Mesendoderm (in vitro differentiated cells): ENCODE data around the gene LHX2.
A peak's percentile ranks its signal among the peaks of the same experiment; 100 is the strongest.

Experiments
- DNase-seq: peaks from one replicate; pipeline ENCODE4 v3.0.0; 2013
- H2AK5ac ChIP-seq: 2 replicates; pipeline ENCODE4 v1.6.1; 2013; ENCODE audit warnings: low read length, inconsistent platforms
- H2BK120ac ChIP-seq: 2 replicates; pipeline ENCODE4 v1.6.1; 2013; ENCODE audit warnings: low read depth, mild to moderate bottlenecking, low read length, moderate library complexity, mixed read lengths
- H2BK15ac ChIP-seq: replicated peaks from 2 replicates; pipeline ENCODE4 v1.6.1; 2013; ENCODE audit warnings: low read depth, mild to moderate bottlenecking, moderate library complexity
- H2BK5ac ChIP-seq: 2 replicates; pipeline ENCODE4 v1.6.1; 2013; ENCODE audit warnings: low read length, inconsistent platforms
- H3K18ac ChIP-seq: 2 replicates; pipeline ENCODE4 v1.6.1; 2013; ENCODE audit warnings: mild to moderate bottlenecking, low read length, mixed read lengths
- H3K23ac ChIP-seq: one replicate; pipeline ENCODE4 v1.6.1; 2013; ENCODE audit warnings: low read length
- H3K27ac ChIP-seq: 2 replicates; pipeline ENCODE4 v1.5.1; 2013; ENCODE audit warnings: low read depth, mild to moderate bottlenecking, inconsistent platforms, low read length, moderate library complexity
- H3K27me3 ChIP-seq: 2 replicates; pipeline ENCODE4 v1.6.1; 2013; ENCODE audit warnings: low read length, control low read depth, mild to moderate bottlenecking, inconsistent platforms; ENCODE audit not compliant: insufficient read depth, poor library complexity
- H3K36me3 ChIP-seq: 2 replicates; pipeline ENCODE4 v1.6.1; 2013; ENCODE audit warnings: low read length, inconsistent platforms; ENCODE audit not compliant: control insufficient read depth, insufficient read depth
- H3K4ac ChIP-seq: one replicate; pipeline ENCODE4 v1.6.1; 2013; ENCODE audit warnings: low read depth, mild to moderate bottlenecking, low read length, moderate library complexity
- H3K4me1 ChIP-seq: 2 replicates; pipeline ENCODE4 v1.6.1; 2013; ENCODE audit warnings: low read depth, low read length, inconsistent platforms; ENCODE audit not compliant: control insufficient read depth
- H3K4me2 ChIP-seq: 2 replicates; pipeline ENCODE4 v1.6.1; 2013; ENCODE audit warnings: low read length
- H3K4me3 ChIP-seq: 2 replicates; pipeline ENCODE4 v1.5.1; 2013; ENCODE audit warnings: mild to moderate bottlenecking, low read length
- H3K56ac ChIP-seq: one replicate; pipeline ENCODE4 v1.6.1; 2013; ENCODE audit warnings: low read length
- H3K79me1 ChIP-seq: 2 replicates; pipeline ENCODE4 v1.6.1; 2013; ENCODE audit warnings: low read length, inconsistent platforms
- H3K79me2 ChIP-seq: 2 replicates; pipeline ENCODE4 v1.6.1; 2013; ENCODE audit warnings: mild to moderate bottlenecking, low read length; ENCODE audit not compliant: control insufficient read depth, insufficient read depth
- H3K9ac ChIP-seq: 2 replicates; pipeline ENCODE4 v1.6.1; 2013; ENCODE audit warnings: low read length, inconsistent platforms
- H4K5ac ChIP-seq: one replicate; pipeline ENCODE4 v1.6.1; 2013; ENCODE audit warnings: low read length
- H4K8ac ChIP-seq: one replicate; pipeline ENCODE4 v1.6.1; 2013; ENCODE audit warnings: low read depth, mild to moderate bottlenecking, control low read depth, low read length, moderate library complexity
- WGBS: extraction: QIAGEN DNeasy Blood & Tissue Kit; methylation state at CpG from one replicate; pipeline ENCODE4 v1.1.7; 2013; ENCODE audit warnings: low lambda C conversion rate, missing lambda C conversion rate; ENCODE audit not compliant: insufficient coverage; ENCODE audit errors: extremely low coverage; 5-methylcytosine and 5-hydroxymethylcytosine counted together

The LHX2 gene

DNA sequence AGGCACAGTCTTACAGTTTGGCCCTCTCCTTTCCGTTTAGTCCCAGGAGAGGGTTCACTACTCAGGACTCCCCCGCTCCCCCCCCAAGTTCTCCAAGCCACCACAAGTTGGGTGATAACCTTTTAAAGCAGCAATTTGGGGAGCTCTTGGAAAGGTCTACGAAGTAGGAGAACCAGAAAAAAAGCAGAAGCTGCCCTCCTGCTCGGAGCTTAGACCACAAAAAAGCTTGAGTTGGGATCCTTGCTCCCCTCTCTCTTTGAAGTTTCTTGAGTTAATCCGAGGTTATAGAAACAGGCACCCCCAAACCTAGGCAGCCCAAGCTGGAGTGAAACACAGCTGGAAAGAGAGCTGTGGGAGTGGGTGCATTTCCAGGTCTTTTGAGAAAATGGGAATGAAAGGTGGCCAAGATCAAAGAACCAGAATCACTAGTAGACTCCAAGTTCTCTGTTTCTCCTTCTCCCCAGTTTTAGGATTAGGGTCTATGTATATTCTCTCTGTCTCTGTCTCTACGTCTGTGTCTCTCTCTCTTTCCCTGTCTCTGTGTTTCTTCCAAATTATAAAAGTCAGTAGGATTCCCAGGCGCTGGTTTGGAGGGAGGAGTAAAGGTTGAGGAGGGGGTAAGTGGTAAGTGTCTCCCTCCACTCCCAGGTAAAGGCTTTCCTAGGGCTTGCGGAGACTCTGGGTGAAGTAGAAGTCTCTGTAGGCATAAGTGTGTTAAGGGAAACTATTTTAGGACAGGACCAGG is 2.8 kb downstream of the LHX2 start:
- no CpG with 5 or more reads among the region's 8 CpGs for WGBS
- Histone ChIP-seq H3K27ac (no peak overlapping the region), H3K4me3 (no peak overlapping the region), H4K5ac (no peak overlapping the region), H3K79me2 (no peaks in the 10 kb centered on the region), H3K18ac (no peak overlapping the region), H3K56ac (no peak overlapping the region), H4K8ac (no peak overlapping the region), H3K9ac (no peak overlapping the region), H2AK5ac (no peak overlapping the region), H3K4me2 (no peak overlapping the region), H3K23ac (no peak overlapping the region), H3K36me3 (no peaks in the 10 kb centered on the region), H3K79me1 (no peaks in the 10 kb centered on the region), H2BK5ac (no peak overlapping the region), H2BK120ac (no peak overlapping the region), H2BK15ac (no peak overlapping the region), H3K4ac (no peak overlapping the region), H3K4me1 (peaks cover 2% of the 10 kb centered on the region), H3K27me3 (peaks cover 80% of the 10 kb centered on the region)
- DNase-seq = no peak

GRCh38 chr9:124014956-124015660 is 3.5 kb downstream of the LHX2 start:
- Histone ChIP-seq H2BK120ac (no peak overlapping the region), H2BK15ac (no peak overlapping the region), H2AK5ac (no peak overlapping the region), H3K4me2 (no peak overlapping the region), H3K18ac (no peak overlapping the region), H2BK5ac (no peak overlapping the region), H3K4me1 (peaks cover 2% of the 10 kb centered on the region), H3K9ac (no peak overlapping the region), H3K4me3 (no peak overlapping the region), H3K79me1 (no peaks in the 10 kb centered on the region), H3K23ac (no peak overlapping the region), H4K5ac (no peak overlapping the region), H3K27me3 (peaks cover 78% of the 10 kb centered on the region), H3K36me3 (no peaks in the 10 kb centered on the region), H3K79me2 (no peaks in the 10 kb centered on the region), H4K8ac (no peak overlapping the region), H3K27ac (no peak overlapping the region), H3K56ac (no peak overlapping the region), H3K4ac (no peak overlapping the region)
- peak; percentile 65 for DNase-seq
- WGBS = no CpG with 5 or more reads among the region's 57 CpGs

GRCh38 chr9:124015661-124016131 is 4.1 kb downstream of the LHX2 start:
- H2BK120ac ChIP-seq = no peak overlapping the region
- no peak overlapping the region for H3K56ac ChIP-seq
- H2BK5ac ChIP-seq = no peak overlapping the region
- no peaks in the 10 kb centered on the region for H3K36me3 ChIP-seq
- peaks cover 78% of the 10 kb centered on the region for H3K27me3 ChIP-seq
- no peak overlapping the region for H2BK15ac ChIP-seq
- no peak for DNase-seq
- WGBS = no CpG with 5 or more reads among the region's 26 CpGs
- no peak overlapping the region for H3K23ac ChIP-seq
- H3K18ac ChIP-seq = no peak overlapping the region
- H3K4ac ChIP-seq = no peak overlapping the region
- H3K4me3 ChIP-seq = no peak overlapping the region
- H4K8ac ChIP-seq = no peak overlapping the region
- no peak overlapping the region for H3K27ac ChIP-seq
- H3K9ac ChIP-seq = no peak overlapping the region
- H3K79me2 ChIP-seq = no peaks in the 10 kb centered on the region
- H4K5ac ChIP-seq = no peak overlapping the region
- no peak overlapping the region for H2AK5ac ChIP-seq
- no peak overlapping the region for H3K4me2 ChIP-seq
- H3K4me1 ChIP-seq = peaks cover 2% of the 10 kb centered on the region
- no peaks in the 10 kb centered on the region for H3K79me1 ChIP-seq

DNA sequence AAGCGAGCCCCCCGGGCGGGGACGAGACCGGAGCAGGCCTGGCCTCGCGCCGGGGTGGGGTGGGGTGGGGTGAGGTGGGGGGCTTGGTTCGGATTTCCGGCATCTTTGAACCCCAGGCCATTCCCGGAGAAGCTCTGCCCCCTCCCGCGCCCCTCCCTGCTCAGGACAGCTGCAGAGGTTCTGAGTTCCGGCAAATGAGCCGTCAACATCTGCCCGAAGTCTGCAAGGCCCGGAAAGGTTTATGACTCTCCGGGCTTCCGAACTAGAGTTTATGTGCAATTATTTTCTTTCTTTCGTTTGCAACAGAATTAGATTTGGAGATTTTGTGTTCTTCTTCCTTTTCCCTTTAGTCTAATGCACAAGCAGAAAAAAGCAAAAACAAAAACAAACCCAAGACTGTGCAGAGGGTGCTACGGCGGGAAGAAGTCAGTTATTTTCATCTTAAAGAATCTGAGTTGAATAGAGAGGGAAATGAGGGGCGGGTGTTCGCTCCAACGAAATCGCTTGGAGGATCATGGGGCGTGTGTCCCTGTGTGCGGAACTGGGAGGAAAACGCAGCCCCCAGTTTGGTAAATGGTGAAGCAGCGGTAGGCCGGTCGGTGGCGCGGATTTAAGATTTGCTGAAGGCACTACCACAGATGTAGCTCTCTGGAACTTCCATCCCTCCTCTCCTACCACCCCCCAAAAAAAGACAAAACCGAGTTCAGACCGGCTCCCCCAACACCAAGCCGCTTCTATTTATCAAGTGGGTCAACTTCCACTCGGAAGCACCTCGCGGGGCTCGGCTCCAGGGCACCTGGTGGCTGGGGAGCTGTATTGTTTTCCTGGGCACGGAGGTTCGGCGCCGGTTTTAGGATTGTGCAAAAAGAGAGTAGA is 4.8 kb downstream of the LHX2 start:
- H4K5ac ChIP-seq = no peak overlapping the region
- no peak overlapping the region for H3K27ac ChIP-seq
- no peak overlapping the region for H3K23ac ChIP-seq
- no peak overlapping the region for H2BK15ac ChIP-seq
- peaks cover 83% of the 10 kb centered on the region for H3K27me3 ChIP-seq
- no peak overlapping the region for H2AK5ac ChIP-seq
- no peak overlapping the region for H3K4me2 ChIP-seq
- H3K36me3 ChIP-seq = no peaks in the 10 kb centered on the region
- WGBS = no CpG with 5 or more reads among the region's 45 CpGs
- no peak overlapping the region for H3K9ac ChIP-seq
- H3K4me3 ChIP-seq = no peak overlapping the region
- no peak overlapping the region for H3K18ac ChIP-seq
- H3K4me1 ChIP-seq = peaks cover 2% of the 10 kb centered on the region
- H3K56ac ChIP-seq = no peak overlapping the region
- no peaks in the 10 kb centered on the region for H3K79me1 ChIP-seq
- no peaks in the 10 kb centered on the region for H3K79me2 ChIP-seq
- no peak for DNase-seq
- H2BK120ac ChIP-seq = no peak overlapping the region
- no peak overlapping the region for H4K8ac ChIP-seq
- H3K4ac ChIP-seq = no peak overlapping the region
- no peak overlapping the region for H2BK5ac ChIP-seq

DNA sequence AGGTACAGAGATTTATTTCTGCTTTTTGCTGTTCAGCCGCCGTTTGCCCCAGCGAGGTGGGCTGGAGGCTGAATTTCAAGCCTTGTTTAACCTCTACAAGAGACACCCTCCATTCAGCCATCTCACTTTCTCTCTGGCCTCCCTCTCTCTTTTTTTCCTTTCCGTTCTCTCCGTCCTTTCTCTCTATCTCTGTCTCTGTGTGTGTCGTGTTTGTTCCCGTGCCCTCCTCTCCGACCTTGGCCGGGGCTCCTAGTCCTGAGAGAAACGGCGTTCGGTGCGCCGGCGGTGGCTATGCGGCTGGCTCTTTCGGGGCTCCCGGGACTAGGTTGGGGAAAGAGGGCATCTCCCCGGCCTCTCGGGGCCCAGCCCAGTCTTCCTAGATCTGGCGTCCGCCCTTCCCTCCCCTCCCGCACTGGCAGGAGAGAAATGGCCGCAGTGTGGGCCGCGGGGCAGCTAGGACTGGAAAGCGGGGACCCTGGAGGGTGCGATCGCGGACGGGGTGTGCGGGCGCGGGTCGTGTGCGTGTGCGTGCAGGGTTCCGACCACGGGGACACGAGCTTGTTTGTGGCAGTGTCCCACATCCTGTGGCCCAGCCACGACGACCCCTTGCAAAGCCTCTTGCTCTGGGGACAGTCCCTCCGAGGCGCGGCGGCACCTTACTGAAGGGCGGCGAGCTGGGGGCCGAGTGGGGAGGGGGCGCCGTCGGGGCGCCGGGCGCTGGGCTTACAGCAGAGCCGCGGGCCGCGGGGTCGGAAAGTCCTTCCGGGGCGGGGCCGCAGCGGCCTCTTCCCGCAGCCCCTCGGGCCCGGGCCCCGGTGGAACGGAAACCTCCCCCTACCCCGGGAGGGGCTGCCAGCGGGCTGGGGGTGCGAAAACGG is 5.7 kb downstream of the LHX2 start:
- Histone ChIP-seq H3K23ac (peak overlapping the region; percentile 80), H3K4me1 (peaks cover 2% of the 10 kb centered on the region), H4K8ac (no peak overlapping the region), H3K36me3 (no peaks in the 10 kb centered on the region), H3K18ac (peak overlapping the region; percentile 42), H3K79me1 (no peaks in the 10 kb centered on the region), H3K79me2 (no peaks in the 10 kb centered on the region), H3K27me3 (peaks cover 86% of the 10 kb centered on the region), H3K4me2 (peak overlapping the region; percentile 84), H3K27ac (no peak overlapping the region), H3K56ac (peak overlapping the region; percentile 34), H3K9ac (peak overlapping the region; percentile 55), H3K4ac (no peak overlapping the region), H3K4me3 (peak overlapping the region; percentile 29), H2BK5ac (no peak overlapping the region), H2BK15ac (no peak overlapping the region), H2AK5ac (no peak overlapping the region), H2BK120ac (no peak overlapping the region), H4K5ac (no peak overlapping the region)
- WGBS = no CpG with 5 or more reads among the region's 73 CpGs
- DNase-seq = no peak
